Tibial nerve (tissue), 4 donors: ENCODE results near the gene PHACTR1. TPM values are rescaled to one million over a fixed set of nuclear protein-coding genes. Genes with fewer than 3 reads are reported as not detected.

Source experiments
- DNase-seq, 2 donors: peaks; one replicate each; pipeline ENCODE4 v3.0.0-alpha.2; 2019; ENCODE audit warnings: low spot score in 2 of 2
- H3K27ac ChIP-seq, 4 donors: fragments of 200-600 bp; sonication (generic) in 3 of 4; one replicate each; pipeline ENCODE4 v1.5.1; 2017 to 2019; ENCODE audit warnings: mild to moderate bottlenecking in 1 of 4
- H3K27me3 ChIP-seq, 2 donors: fragments of 200-600 bp; sonication (generic) in 1 of 2; one replicate each; pipeline versions ENCODE4 v1.5.1 to v1.6.0; 2017 to 2019
- H3K36me3 ChIP-seq, 3 donors: fragments of 200-600 bp; sonication (generic); one replicate each; pipeline ENCODE4 v1.5.1; 2018 to 2019
- H3K4me1 ChIP-seq, 4 donors: fragments of 200-600 bp; sonication (generic) in 3 of 4; one replicate each; pipeline ENCODE4 v1.5.1; 2017 to 2019
- H3K4me3 ChIP-seq, 4 donors: fragments of 200-600 bp; sonication (generic) in 3 of 4; one replicate each; pipeline ENCODE4 v1.5.1; 2017 to 2019; ENCODE audit warnings: mild to moderate bottlenecking in 1 of 4, moderate library complexity in 1 of 4
- H3K9me3 ChIP-seq, 4 donors: fragments of 200-600 bp; sonication (generic) in 3 of 4; one replicate each; pipeline ENCODE4 v1.5.1; 2017 to 2019
- CTCF ChIP-seq, 5 experiments: fragments of 200-600 bp in 3 of 5; fragments of 450-650 bp in 2 of 5; sonication (generic) in 3 of 5; IDR thresholded peaks; one replicate each; pipeline ENCODE4 v1.5.1; 2016 to 2019; ENCODE audit warnings: antibody characterized with exemption in 5 of 5, mild to moderate bottlenecking in 3 of 5, moderate library complexity in 2 of 5
- EP300 ChIP-seq, 2 donors: sonication (generic); formaldehyde crosslinking; IDR thresholded peaks; one replicate each; pipeline ENCODE4 v1.6.1; 2017; ENCODE audit warnings: antibody characterized with exemption in 2 of 2, mild to moderate bottlenecking in 1 of 2
- POLR2A ChIP-seq, 2 donors: fragments of 450-650 bp; IDR thresholded peaks; one replicate each; pipeline ENCODE4 v1.6.1; 2017; ENCODE audit warnings: antibody characterized with exemption in 2 of 2, mild to moderate bottlenecking in 2 of 2, moderate library complexity in 2 of 2
- WGBS, 2 donors: methylation state at CpG; one replicate each; pipeline ENCODE4 v1.1.5; 2018; 5-methylcytosine and 5-hydroxymethylcytosine counted together
- total RNA-seq, 4 donors: library from RNA; depleted of rRNA; stranded (reverse); fragments of >200 nt; gene quantifications; one replicate each; pipeline ENCODE4 v1.1.0, GENCODE V29; 2016

The PHACTR1 gene
- total RNA-seq, 4 donors from 2014 or later, result 1.5 to 2.7 (median 1.6) TPM

GRCh38 chr6:13212096-13212495 lies 495.5 kb downstream of the PHACTR1 start:
- H3K36me3 ChIP-seq, result no peaks in the 10 kb centered on the region
- H3K27ac ChIP-seq, result no peak overlapping the region
- no peaks in the 10 kb centered on the region for H3K9me3 ChIP-seq
- peaks cover 0 to 2% (median under 1%) of the 10 kb centered on the region in 4 donors for H3K4me1 ChIP-seq
- no peak for DNase-seq
- no peaks in the 10 kb centered on the region for H3K27me3 ChIP-seq
- WGBS, 2 donors, result 95 to 100% methylated on average over 1 of the region's 1 CpG
- H3K4me3 ChIP-seq, result no peak overlapping the region
- TF ChIP-seq CTCF (IDR thresholded peaks at IDR 0.05) (no peak), EP300 (IDR thresholded peaks at IDR 0.05) (no peak), POLR2A (IDR thresholded peaks at IDR 0.05) (no peak)

GRCh38 chr6:13212538-13212937 lies 496.0 kb downstream of the PHACTR1 start:
- no peak overlapping the region for H3K27ac ChIP-seq
- H3K9me3 ChIP-seq, result no peaks in the 10 kb centered on the region
- H3K27me3 ChIP-seq, result no peaks in the 10 kb centered on the region
- H3K36me3 ChIP-seq, result no peaks in the 10 kb centered on the region
- TF ChIP-seq EP300 (IDR thresholded peaks at IDR 0.05), result no peak
- TF ChIP-seq CTCF (IDR thresholded peaks at IDR 0.05), result no peak
- no peak for TF ChIP-seq POLR2A (IDR thresholded peaks at IDR 0.05)
- DNase-seq, result no peak
- peaks cover 0 to 7% (median 5%) of the 10 kb centered on the region in 4 donors for H3K4me1 ChIP-seq
- WGBS, 2 donors, result 94 to 97% methylated on average over 14 of the region's 14 CpGs
- no peak overlapping the region for H3K4me3 ChIP-seq

GRCh38 chr6:13215390-13215789 lies 498.8 kb downstream of the PHACTR1 start:
- no peak overlapping the region for H3K27ac ChIP-seq
- H3K36me3 ChIP-seq, result no peaks in the 10 kb centered on the region
- no peaks in the 10 kb centered on the region for H3K9me3 ChIP-seq
- TF ChIP-seq POLR2A (IDR thresholded peaks at IDR 0.05), result no peak
- no peak for TF ChIP-seq CTCF (IDR thresholded peaks at IDR 0.05)
- 96% methylated on average over 2 of the region's 2 CpGs for WGBS, 2 donors
- peaks cover 0 to 14% (median 7%) of the 10 kb centered on the region in 4 donors for H3K4me1 ChIP-seq
- H3K4me3 ChIP-seq, result no peak overlapping the region
- DNase-seq, result no peak
- H3K27me3 ChIP-seq, result no peaks in the 10 kb centered on the region

- TF ChIP-seq EP300 (IDR thresholded peaks at IDR 0.05) (no peak), CTCF (IDR thresholded peaks at IDR 0.05) (no peak), POLR2A (IDR thresholded peaks at IDR 0.05) (no peak)
- no peak for DNase-seq
- Histone ChIP-seq H3K9me3 (no peaks in the 10 kb centered on the region), H3K27ac (no peak overlapping the region), H3K36me3 (no peaks in the 10 kb centered on the region), H3K4me3 (no peak overlapping the region), H3K4me1 (peaks cover 0 to 14% (median 7%) of the 10 kb centered on the region in 4 donors), H3K27me3 (no peaks in the 10 kb centered on the region)
- WGBS, 2 donors, result 73 to 80% methylated on average over 2 of the region's 2 CpGs
These were observed 499.9 kb downstream of the PHACTR1 start for GRCh38 chr6:13216236-13217014.

GRCh38 chr6:13217206-13217905 lies 500.8 kb downstream of the PHACTR1 start:
- H3K4me3 ChIP-seq, result no peak overlapping the region
- peak overlapping the region in 1 of 4 donors; percentile 16 for H3K27ac ChIP-seq
- no peak for DNase-seq
- H3K9me3 ChIP-seq, result no peaks in the 10 kb centered on the region
- peaks cover 0 to 14% (median 7%) of the 10 kb centered on the region in 4 donors for H3K4me1 ChIP-seq
- H3K27me3 ChIP-seq, result no peaks in the 10 kb centered on the region
- 52 to 54% methylated on average over 4 of the region's 4 CpGs for WGBS, 2 donors
- no peaks in the 10 kb centered on the region for H3K36me3 ChIP-seq
- TF ChIP-seq POLR2A (IDR thresholded peaks at IDR 0.05) (no peak), EP300 (IDR thresholded peaks at IDR 0.05) (no peak), CTCF (IDR thresholded peaks at IDR 0.05) (no peak)
